Ecto neural progenitor cell (in vitro differentiated cells): ENCODE measurements around the gene COP1.
"Not testable (repeated sequence)": the region's sequence is repeated elsewhere in the genome, so short reads cannot be mapped to it uniquely, and the experiment has no call there.

Experiments
- DNase-seq: peaks from one replicate; pipeline ENCODE4 v3.0.0-alpha.2; 2018; ENCODE audit warnings: low spot score

The COP1 gene

DNA sequence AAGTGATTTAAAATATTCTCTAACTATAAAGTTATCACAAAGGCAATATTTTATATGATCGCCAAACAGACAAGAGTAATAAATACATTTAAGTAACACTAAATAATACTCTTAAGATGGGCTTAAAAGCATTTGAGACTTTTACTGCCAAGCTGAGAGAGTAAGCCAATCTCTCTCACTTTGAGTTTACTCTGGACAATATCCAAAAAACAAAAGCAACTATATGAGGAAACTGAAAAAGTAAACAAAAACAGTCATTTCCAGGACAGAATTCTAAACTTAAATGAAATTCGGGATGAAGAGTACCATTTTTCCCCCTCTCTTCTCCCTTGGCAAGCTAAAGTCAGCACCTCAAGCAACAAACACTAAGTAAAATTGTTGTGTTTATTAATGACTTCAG, 173.2 kb downstream of the COP1 start:
- DNase-seq = no peak

DNA sequence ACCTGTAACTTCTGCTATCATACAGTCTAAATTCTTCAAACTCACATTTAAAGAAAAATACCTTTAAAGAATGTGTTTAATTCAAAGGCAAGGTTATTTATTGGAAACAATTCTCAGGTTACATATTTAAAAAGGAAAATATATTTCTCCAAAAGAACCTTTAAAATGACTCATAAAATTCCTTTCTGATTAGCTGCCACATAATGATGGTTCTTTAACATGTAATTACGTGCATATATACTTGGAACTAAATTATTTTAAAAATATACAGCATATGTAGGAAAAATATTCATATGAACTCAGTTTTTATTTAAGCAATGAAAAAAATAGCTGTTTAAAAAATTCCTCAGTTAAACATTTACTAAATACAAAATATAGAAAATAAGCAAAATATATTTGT, 173.6 kb downstream of the COP1 start:
- no peak for DNase-seq

DNA sequence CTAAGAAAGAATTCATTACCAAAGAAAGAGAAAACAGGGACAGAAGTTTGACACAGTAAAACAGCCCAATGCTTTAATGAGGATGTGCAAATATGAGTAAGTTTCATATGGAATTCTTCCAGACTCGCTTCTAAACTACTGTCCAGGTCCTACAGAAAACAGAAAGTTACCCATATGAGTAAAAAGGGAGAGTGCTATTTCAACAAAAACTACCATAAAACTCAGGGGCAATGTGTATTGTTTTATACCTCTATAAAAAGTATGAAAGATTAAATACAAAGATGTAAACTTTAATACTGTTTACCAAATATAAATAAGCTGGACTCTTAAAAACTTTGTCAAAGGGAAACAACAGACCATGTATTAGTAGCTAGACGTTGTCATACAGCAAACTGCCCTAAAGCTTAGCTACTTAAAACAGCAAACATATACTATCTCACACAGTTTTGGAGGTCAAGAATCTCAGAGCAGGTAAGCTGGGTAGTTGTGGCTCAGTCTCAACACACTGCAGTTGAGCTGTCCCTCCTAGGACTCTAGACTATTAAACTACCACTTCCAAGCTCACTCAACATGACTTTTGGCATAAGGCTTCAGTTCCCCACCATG, 174.9 kb downstream of the COP1 start:
- DNase-seq = no peak

DNA sequence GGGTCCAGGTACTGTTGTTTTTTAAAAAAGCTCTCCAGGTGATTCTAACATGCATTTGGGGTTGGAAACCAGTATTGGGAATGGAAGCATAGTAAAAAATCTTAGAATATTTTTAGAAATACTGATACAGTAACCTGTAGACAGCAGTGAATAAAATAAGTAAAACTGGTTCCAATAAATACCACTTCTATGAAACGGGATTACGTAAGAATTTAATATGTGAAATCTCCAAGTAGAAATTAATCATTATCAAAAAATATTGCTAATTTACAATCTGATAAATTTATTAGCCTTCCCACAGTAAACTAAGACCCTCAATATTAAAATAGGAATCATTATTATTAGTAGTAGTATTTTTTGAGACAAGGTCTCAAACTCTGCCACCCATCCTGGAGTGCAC, 177.5 kb downstream of the COP1 start:
- DNase-seq = no peak

DNA sequence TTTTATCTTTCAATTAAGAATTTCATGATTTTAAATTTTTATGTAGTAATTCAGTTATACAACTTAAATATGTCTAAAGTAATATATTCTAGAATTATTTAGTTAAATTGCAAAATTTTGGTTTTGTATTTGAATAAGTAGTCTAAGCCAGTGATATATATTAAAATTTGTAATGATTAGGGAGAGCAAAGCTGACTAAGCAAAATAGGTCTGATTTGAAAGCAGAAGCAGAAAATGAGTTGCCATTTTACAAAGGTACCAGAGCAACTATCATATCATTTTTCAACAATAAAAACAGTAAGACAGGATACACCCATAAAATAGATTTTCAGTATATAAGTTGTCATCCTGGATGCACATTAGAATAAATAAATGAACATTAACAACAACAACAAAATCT, 177.9 kb downstream of the COP1 start:
- no peak for DNase-seq

DNA sequence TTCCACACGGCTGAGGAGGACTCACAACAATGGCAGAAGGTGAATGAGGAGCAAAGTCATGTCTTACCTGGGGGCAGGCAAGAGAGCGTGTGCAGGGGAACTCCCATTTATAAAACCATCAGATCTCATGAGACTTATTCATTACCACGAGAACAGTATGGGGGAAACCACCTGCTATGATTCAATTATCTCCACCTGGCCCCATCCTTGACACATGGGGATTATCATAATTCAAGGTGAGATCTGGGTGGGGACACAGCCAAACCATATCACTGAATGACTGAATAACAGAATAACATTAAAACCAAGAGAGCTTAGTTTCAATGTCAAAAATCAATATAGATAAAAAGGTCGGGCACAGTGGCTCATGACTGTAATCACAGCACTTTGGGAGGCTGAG, 179.2 kb downstream of the COP1 start:
- DNase-seq = not testable (repeated sequence)

DNA sequence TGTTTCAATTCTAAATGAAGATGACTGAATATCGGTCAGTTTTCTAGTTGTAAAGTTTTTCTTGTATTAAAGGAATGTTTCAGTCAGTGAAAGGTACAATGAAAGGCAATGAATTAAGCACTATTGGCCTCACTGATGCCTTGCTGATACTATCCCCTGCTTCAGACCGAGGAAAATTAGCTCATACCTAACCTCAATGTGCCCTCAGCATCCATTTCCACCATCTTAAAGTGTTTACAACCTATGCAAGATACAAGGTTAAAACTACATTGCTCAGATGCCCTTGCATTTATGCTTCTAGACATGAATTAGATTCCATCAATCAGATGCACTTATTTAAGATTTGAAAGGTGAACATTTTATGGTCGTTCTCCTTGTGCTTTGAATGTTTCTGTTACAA, 184.5 kb downstream of the COP1 start:
- DNase-seq = no peak

DNA sequence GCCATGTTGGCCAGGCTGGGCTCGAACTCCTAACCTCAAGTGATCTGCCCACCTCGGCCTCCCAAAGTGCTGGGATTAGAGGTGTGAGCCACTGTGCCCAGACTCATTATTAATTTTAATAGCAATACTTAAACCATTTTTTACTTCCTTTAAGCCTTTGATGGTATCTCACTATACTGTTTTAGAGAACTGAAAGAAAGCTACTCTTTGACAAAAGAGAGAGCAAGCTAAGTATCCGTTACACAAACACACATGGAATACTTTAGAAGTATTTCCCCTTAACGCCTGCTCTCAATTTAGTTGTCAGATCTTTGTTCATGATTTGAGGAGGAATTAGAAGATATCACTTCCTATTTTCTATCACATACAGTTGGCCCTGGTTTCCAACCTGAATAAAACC, 189.4 kb downstream of the COP1 start:
- no peak for DNase-seq

DNA sequence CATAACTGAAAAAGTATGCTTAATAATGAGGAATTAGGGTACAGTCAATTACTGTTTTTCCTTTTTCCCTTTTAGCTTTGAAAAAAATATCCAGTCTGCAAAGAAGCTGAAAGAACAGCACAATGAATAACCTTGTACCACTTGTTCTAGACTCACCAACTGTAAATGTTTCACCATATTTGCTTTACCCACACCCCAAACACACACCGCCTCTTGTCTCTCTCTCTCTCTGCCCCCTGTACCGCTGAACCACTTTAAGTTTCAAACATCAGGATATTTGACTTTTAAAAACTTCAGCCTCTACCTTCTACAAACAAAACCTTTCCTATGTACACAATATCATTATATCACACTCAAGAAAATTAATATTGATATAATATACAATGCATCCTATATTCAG, 197.1 kb downstream of the COP1 start:
- DNase-seq = no peak

DNA sequence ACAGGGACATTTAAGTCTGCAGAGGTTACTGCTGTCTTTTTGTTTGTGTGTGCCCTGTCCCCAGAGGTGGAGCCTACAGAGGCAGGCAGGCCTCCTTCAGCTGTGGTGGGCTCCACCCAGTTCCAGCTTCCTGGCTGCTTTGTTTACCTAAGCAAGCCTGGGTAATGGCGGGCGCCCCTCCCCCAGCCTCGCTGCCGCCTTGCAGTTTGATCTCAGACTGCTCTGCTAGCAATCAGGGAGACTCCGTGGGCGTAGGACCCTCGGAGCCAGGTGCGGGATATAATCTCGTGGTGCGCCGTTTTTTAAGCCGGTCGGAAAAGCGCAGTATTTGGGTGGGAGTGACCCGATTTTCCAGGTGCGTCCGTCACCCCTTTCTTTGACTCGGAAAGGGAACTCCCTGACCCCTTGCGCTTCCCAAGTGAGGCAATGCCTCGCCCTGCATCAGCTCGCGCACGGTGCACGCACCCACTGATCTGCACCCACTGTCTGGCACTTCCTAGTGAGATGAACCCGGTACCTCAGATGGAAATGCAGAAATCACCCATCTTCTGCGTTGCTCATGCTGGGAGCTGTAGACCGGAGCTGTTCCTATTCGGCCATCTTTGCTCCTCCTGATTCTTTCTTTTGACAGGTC, 199.2 kb downstream of the COP1 start:
- not testable (repeated sequence) for DNase-seq

DNA sequence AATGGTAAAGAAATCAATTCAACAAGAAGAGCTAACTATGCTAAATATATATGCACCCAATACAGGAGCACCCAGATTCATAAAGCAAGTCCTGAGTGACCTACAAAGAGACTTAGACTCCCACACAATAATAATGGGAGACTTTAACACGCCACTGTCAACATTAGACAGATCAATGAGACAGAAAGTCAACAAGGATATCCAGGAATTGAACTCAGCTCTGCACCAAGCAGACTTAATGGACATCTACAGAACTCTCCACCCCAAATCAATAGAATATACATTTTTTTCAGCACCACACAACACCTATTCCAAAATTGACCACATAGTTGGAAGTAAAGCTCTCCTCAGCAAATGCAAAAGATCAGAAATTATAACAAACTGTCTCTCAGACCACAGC, 212.4 kb downstream of the COP1 start:
- DNase-seq = not testable (repeated sequence)

DNA sequence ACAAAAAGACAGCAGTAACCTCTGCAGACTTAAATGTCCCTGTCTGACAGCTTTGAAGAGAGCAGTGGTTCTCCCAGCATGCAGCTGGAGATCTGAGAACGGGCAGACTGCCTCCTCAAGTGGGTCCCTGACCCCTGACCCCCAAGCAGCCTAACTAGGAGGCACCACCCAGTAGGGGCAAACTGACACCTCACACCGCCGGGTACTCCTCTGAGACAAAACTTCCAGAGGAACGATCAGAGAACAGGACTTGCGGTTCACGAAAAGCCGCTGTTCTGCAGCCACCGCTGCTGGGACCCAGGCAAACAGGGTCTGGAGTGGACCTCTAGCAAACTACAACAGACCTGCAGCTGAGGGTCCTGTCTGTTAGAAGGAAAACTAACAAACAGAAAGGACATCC, 214.3 kb downstream of the COP1 start:
- DNase-seq = not testable (repeated sequence)

DNA sequence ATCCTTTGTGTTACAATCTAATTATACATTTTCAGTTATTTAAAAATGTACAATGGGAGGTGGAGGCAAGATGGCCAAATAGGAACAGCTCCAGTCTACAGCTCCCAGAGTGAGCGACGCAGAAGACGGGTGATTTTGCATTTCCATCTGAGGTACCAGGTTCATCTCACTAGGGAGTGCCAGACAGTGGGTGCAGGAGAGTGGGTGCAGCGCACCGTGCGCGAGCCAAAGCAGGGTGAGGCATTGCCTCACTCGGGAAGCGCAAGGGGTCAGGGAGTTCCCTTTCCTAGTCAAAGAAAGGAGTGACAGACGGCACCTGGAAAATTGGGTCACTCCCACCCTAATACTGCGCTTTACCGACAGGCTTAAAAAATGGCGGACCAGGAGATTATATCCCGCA, 214.9 kb downstream of the COP1 start:
- DNase-seq = not testable (repeated sequence)

DNA sequence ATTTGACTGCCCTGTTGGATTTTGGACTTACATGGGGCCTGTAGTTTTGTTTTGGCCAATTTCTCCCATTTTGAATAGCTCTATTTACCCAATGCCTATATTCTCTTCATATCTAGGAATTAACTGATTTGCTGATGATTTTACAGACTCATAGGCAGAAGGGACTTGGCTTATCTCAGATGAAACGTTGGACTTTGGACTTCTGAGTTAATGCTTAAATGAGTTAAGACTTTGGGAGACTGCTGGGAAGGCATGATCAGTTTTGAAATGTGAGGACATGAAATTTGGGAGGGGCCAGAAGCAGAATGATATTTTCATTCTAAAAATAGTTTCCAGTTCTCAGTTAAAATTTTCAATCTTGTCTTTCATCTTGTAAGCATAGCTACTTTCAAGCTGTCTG, 222.3 kb downstream of the COP1 start:
- DNase-seq = no peak

DNA sequence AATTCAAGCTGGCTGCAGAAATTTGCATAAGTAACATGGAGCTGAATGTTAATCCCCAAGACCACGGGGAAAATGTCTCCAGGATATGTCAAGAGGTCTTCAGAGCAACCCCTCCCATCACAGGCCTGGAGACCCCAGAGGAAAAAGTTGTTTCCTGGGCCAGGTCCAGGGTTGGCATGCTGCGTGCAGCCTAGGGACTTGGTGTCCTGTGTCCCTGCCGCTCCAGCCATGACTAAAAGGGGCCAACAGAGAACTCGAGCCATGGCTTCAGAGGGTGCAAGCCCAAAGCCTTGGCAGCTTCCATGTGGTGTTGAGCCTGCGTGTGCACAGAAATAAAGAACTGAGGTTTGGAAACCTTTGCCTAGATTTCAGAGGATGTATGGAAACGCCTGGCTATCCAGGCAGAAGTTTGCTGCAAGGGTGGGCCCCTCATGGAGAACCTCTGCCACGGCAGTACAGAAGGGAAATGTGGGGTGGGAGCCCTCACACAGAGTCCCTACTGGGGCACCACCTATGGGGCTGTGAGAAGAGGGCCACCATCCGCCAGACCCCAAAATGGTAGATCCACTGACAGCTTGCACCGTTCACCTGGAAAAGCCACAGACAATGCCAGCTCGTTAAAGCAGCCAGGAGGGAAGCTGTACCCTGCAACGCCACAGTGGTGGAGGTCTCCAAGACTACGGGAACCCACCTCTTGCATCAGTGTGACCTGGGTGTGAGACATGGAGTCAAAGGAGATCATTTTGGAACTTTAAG, 222.9 kb downstream of the COP1 start:
- DNase-seq = no peak

DNA sequence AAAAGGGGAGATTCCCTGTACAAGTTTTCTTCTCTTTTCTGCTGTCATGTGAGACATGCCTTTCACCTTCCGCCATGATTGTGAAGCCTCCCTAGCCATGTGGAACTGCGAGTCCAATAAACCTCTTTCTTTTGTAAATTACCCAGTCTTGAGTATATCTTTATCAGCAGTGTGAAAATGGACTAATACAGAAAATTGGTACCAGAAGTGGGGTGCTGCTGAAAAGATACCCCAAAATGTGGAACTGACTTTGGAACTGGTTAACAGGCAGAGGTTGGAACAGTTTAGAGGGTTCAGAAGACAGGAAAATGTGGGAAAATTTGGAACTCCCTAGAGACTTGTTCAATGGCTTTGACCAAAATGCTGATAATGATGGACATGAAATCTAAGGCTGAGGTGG, 223.7 kb downstream of the COP1 start:
- DNase-seq = not testable (repeated sequence)

DNA sequence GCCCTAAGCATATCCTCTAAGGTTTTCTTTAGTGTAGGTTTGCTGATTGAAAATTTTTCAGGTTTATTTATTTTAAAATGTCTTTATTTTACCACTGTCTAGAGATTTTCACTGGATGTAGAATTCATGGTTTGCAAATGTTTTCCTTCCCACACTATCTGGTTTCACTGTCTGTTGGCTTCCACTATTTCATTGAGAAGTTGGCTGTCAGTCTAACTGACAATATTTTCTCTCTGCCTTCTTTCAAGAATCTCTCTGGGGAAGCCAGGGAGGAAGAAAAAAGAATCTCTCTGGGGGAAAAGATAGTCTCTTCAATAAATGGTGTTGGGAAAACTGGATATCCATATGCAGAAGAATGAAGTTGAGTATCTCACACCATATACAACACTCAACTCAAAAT, 226.0 kb downstream of the COP1 start:
- no peak for DNase-seq

DNA sequence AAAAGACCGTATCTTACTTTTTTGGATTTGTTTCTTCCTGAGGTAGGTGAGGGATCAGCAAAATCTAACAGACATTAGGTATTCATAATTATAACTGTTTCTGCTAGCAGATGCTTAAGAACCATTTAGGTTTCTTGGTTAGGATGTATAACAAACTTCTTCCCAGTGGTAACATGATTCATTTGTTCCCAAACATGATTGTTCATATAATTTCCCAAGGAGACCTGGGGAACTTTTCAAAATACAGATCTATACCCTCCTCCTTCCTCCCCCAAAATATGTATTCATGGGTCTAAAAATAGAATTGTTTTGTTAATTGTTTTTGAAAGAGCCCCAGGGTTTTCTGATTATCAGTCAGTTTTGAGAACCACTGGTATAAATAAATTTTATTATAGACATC, 228.2 kb downstream of the COP1 start:
- no peak for DNase-seq

DNA sequence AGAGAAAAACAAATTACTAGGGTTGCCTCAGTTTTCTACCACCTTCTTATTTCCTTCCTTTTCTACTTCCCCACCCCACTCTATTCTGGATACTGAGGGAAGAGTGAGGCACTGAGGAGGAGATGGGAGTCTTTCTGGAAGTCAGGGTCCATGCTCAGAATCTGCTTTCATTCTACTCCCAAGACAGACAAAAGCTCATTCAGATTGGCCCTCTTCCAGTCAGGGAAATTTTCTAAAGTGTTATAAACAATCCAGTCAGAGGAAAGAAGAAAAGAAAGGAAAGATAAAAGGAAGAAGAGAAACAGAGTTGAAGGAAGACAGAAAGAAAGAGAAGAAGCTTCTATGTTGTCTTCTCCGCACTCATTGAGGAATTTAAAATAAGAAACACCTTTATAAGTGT, 228.6 kb downstream of the COP1 start:
- DNase-seq = no peak

DNA sequence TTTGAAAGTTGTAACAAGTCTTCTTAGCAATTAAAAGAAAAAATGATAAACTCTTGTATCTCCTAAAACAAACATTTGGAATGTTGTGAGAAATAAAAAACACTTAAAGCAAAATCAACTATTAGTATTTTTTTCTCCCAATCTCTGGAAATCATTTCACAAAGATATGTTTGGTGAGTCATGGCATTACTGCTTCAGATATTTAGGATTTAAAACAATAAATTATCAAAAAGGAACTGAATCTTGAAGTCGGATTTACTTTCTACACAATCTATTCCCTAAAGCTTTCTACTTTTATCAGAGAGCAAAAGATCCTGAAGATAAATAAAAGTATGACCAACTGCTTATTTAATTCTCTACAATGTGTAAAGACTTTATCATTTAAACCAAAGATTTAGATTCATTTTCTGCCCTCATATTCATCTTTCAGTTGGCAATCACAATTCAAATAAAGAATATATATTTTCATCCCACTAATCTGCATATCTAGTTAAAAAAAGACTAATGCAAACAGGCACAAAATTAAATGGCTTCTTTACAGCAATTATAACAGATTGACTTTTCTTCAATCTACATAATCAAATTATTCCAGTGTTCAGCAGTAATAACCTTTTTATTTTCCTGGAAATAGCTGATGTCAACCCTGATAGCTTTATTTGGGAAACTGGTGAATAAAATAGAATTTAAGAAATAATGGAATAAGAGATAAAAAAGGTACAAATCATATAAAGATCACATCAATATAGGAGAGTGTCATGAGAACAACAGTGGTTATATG, 230.0 kb downstream of the COP1 start:
- DNase-seq = no peak

DNA sequence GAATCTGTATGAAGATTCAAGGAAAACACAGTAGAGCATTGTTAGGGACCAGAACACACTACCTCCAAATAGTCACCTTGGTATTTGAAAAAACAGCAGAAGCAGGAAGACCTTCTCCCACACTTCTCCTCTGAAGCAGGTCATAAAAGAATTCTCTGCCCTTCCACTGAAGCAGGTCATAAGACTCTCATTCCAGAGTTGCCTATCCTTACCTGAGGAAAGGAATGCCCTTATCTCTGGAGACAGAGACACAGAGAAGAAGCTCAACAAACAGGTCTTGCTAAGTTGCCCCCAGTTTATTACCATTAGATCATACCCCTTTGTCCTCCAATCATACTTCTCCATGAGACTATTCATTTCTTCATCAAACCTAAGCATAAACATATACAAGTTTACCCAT, 237.9 kb downstream of the COP1 start:
- no peak for DNase-seq

DNA sequence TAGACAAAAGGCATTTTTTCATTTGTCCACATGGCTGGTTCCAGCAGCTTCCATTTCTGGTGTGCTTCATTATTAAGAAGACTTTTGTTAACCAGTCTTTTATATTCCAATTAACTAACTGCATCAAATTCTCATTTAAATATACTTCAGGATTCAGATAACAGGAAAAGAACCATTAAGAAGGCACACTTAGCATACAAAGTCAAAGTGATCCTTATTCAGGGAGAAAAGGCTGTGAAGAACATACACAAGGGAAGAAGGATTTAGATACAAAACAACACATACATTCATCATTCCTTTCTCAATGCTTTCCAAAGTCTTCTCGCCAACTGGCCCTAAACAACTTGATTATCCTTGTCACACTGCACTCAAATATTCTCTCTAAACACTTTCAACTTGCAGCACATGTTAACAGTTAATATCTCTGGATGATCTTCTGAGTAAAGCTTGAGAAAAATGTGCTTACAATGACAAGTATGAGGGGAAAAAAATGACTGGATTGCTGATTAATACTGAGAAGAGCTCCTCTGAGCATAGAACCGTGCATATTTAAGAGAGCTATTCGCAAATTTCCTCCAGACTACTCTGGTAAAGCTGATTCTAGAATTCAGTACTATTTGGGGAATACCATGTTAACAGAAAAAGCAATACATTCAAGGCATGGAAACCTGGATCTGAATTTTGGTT, 238.5 kb downstream of the COP1 start:
- no peak for DNase-seq
